ENCODE results near the gene ACVR2A.

Gene ACVR2A

DNA sequence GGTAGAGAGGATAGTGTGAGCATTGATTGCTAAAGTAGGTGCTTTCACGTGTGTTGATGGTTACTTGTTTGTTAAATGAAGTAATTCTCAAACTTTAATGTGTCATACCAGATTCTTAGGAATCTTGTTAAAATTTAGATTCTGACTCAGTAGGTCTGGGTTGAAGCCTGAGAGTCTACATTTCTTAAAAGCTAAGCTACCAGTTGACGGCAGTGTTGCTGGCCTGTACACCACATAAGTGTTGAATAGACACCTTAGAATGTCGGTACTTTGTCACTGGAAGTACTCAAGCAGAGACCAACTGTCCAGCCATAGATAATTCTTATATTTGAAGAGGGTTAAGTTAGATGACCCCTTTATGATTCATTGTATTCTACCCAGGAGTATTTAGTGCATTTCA is 79.8 kb downstream of the ACVR2A start:
- H3K27me3 ChIP-seq, result no peaks in the 10 kb centered on the region
- H3K27ac ChIP-seq, result no peak overlapping the region
- no peaks in the 10 kb centered on the region for H3K36me3 ChIP-seq
- TF ChIP-seq, protein P1, sequence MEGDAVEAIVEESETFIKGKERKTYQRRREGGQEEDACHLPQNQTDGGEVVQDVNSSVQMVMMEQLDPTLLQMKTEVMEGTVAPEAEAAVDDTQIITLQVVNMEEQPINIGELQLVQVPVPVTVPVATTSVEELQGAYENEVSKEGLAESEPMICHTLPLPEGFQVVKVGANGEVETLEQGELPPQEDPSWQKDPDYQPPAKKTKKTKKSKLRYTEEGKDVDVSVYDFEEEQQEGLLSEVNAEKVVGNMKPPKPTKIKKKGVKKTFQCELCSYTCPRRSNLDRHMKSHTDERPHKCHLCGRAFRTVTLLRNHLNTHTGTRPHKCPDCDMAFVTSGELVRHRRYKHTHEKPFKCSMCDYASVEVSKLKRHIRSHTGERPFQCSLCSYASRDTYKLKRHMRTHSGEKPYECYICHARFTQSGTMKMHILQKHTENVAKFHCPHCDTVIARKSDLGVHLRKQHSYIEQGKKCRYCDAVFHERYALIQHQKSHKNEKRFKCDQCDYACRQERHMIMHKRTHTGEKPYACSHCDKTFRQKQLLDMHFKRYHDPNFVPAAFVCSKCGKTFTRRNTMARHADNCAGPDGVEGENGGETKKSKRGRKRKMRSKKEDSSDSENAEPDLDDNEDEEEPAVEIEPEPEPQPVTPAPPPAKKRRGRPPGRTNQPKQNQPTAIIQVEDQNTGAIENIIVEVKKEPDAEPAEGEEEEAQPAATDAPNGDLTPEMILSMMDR (IDR thresholded peaks at IDR 0.05), result no peak
- no peak overlapping the region for H3K4me3 ChIP-seq (ENCODE audit: low read depth in 1 of 2, low read length in 1 of 2)
- H3K9me3 ChIP-seq, result no peaks in the 10 kb centered on the region
- H3K4me1 ChIP-seq (ENCODE audit: control insufficient read depth in 1 of 2, insufficient read depth in 1 of 2, low read depth in 1 of 2, low read length in 1 of 2), result peaks cover 0 to 8% of the 10 kb centered on the region in 2 experiments

GRCh38 chr2:147925886-147926285 is 81.1 kb downstream of the ACVR2A start:
- TF ChIP-seq, protein P1 (IDR thresholded peaks at IDR 0.05), result no peak
- no peak overlapping the region for H3K4me3 ChIP-seq (ENCODE audit: low read depth in 1 of 2, low read length in 1 of 2)
- no peak overlapping the region for H3K27ac ChIP-seq
- peaks cover 0 to 8% of the 10 kb centered on the region in 2 experiments for H3K4me1 ChIP-seq (ENCODE audit: control insufficient read depth in 1 of 2, insufficient read depth in 1 of 2, low read depth in 1 of 2, low read length in 1 of 2)
- no peaks in the 10 kb centered on the region for H3K27me3 ChIP-seq
- no peaks in the 10 kb centered on the region for H3K9me3 ChIP-seq
- H3K36me3 ChIP-seq, result no peaks in the 10 kb centered on the region

DNA sequence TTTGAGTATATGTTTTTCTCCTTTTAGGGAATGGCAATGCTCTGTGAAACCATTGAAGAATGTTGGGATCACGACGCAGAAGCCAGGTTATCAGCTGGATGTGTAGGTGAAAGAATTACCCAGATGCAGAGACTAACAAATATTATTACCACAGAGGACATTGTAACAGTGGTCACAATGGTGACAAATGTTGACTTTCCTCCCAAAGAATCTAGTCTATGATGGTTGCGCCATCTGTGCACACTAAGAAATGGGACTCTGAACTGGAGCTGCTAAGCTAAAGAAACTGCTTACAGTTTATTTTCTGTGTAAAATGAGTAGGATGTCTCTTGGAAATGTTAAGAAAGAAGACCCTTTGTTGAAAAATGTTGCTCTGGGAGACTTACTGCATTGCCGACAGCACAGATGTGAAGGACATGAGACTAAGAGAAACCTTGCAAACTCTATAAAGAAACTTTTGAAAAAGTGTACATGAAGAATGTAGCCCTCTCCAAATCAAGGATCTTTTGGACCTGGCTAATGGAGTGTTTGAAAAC is 82.3 kb downstream of the ACVR2A start:
- H3K36me3 ChIP-seq, result no peaks in the 10 kb centered on the region
- H3K27ac ChIP-seq, result no peak overlapping the region
- TF ChIP-seq, protein P1 (IDR thresholded peaks at IDR 0.05), result no peak
- H3K4me3 ChIP-seq (ENCODE audit: low read depth in 1 of 2, low read length in 1 of 2), result no peak overlapping the region
- H3K4me1 ChIP-seq (ENCODE audit: control insufficient read depth in 1 of 2, insufficient read depth in 1 of 2, low read depth in 1 of 2, low read length in 1 of 2), result peaks cover 0 to 8% of the 10 kb centered on the region in 2 experiments
- no peaks in the 10 kb centered on the region for H3K27me3 ChIP-seq
- H3K9me3 ChIP-seq, result no peaks in the 10 kb centered on the region

- TF ChIP-seq, protein P1 (IDR thresholded peaks at IDR 0.05), result no peak
- Histone ChIP-seq H3K27me3 (no peaks in the 10 kb centered on the region), H3K4me1 (ENCODE audit: control insufficient read depth in 1 of 2, insufficient read depth in 1 of 2, low read depth in 1 of 2, low read length in 1 of 2) (no peaks in the 10 kb centered on the region), H3K4me3 (ENCODE audit: low read depth in 1 of 2, low read length in 1 of 2) (no peak overlapping the region), H3K27ac (no peak overlapping the region), H3K9me3 (no peaks in the 10 kb centered on the region), H3K36me3 (peaks cover 56% of the 10 kb centered on the region)
These were observed 89.1 kb downstream of the ACVR2A start for GRCh38 chr2:147933931-147934330.

- H3K27me3 ChIP-seq, result no peaks in the 10 kb centered on the region
- TF ChIP-seq, protein P1 (IDR thresholded peaks at IDR 0.05), result no peak
- no peaks in the 10 kb centered on the region for H3K4me1 ChIP-seq (ENCODE audit: control insufficient read depth in 1 of 2, insufficient read depth in 1 of 2, low read depth in 1 of 2, low read length in 1 of 2)
- peaks cover 62% of the 10 kb centered on the region for H3K36me3 ChIP-seq
- no peaks in the 10 kb centered on the region for H3K9me3 ChIP-seq
- H3K4me3 ChIP-seq (ENCODE audit: low read depth in 1 of 2, low read length in 1 of 2), result no peak overlapping the region
- no peak overlapping the region for H3K27ac ChIP-seq
These were observed 90.2 kb downstream of the ACVR2A start for GRCh38 chr2:147934881-147935620.

All from neutrophil (primary cell).